K562 (cell line): ENCODE results near the gene ZBP1. TPM values are rescaled to one million over a fixed set of nuclear protein-coding genes. Genes with fewer than 3 reads are reported as not detected.

ENCODE experiments used
- ATAC-seq: fragments of 200-7000 bp; cut with Tn5 transposase; 3 replicates; pipeline ENCODE4 v1.9.1; 2020; ENCODE audit warnings: moderate library complexity
- BruUV-seq: library from RNA; stranded (reverse); fragments of 400-500 nt; replicated peaks from 2 replicates; lab custom pipeline; 2021; lab: Mats Ljungman, UMichigan
- CTCF ChIA-PET: fragments of 300-600 bp; formaldehyde crosslinking; extraction: SDS; loops from one replicate; lab custom pipeline; 2021; ENCODE audit warnings: low intra/inter-chr PET ratio; lab: Yijun Ruan, JAX
- POLR2A ChIA-PET: fragments of 300-600, 350-650 bp; sonication (Branson Sonifier 250); formaldehyde crosslinking; extraction: SDS; loops from one replicate; lab custom pipeline; 2021; ENCODE audit warnings: antibody characterized with exemption, inconsistent platforms; lab: Yijun Ruan, JAX
- DNase-seq, 4 experiments: peaks; one replicate each; pipeline versions ENCODE4 v3.0.0 to v3.0.0-alpha.2; 2011 to 2018; ENCODE audit warnings: low spot score in 3 of 4, mixed read lengths in 3 of 4; ENCODE audit errors: extremely low read depth in 1 of 4
- FAIRE-seq: peaks from 2 replicates; lab custom pipeline; 2011; peaks lifted over from hg19 to GRCh38; lab: Jason Lieb, UNC
- H2AFZ ChIP-seq: 2 replicates; pipeline ENCODE4 v1.6.0; 2011; ENCODE audit warnings: low read depth, low read length, control low read depth, inconsistent platforms
- H3K27ac ChIP-seq: fragments of 200-600 bp; 3 replicates; pipeline ENCODE4 v1.8.0; 2011; ENCODE audit warnings: low read depth, mild to moderate bottlenecking, control low read depth, inconsistent platforms, low read length, moderate library complexity, mixed read lengths; ENCODE audit errors: extremely low read depth
- H3K27me3 ChIP-seq, 2 experiments: fragments of 300-600 bp in 1 of 2; 2 replicates in 1 of 2; 3 replicates in 1 of 2; pipeline versions ENCODE4 v1.6.0 to v1.8.0; 2011; ENCODE audit warnings: inconsistent platforms in 2 of 2, low read length in 2 of 2, mild to moderate bottlenecking in 1 of 2, mixed read lengths in 1 of 2, moderate library complexity in 1 of 2; ENCODE audit not compliant: control insufficient read depth in 2 of 2, insufficient read depth in 2 of 2
- H3K36me3 ChIP-seq: fragments of 300-600 bp; 3 replicates; pipeline ENCODE4 v1.8.0; 2011; ENCODE audit warnings: mild to moderate bottlenecking, low read length, inconsistent platforms; ENCODE audit not compliant: control insufficient read depth, insufficient read depth
- H3K4me1 ChIP-seq, 2 experiments: fragments of 200-600 bp in 1 of 2; replicated peaks in 1 of 2; 2 replicates in 1 of 2; 3 replicates in 1 of 2; pipeline versions ENCODE4 v1.5.1 to v1.8.0; 2011; ENCODE audit warnings: inconsistent platforms in 2 of 2, low read length in 2 of 2, mild to moderate bottlenecking in 1 of 2, mixed read lengths in 1 of 2, moderate library complexity in 1 of 2; ENCODE audit not compliant: control insufficient read depth in 2 of 2, insufficient read depth in 2 of 2
- H3K4me2 ChIP-seq: 2 replicates; pipeline ENCODE4 v1.6.1; 2011; ENCODE audit warnings: low read length, control low read depth, inconsistent platforms, mixed read lengths; ENCODE audit not compliant: insufficient read depth
- H3K4me3 ChIP-seq: fragments of 200-600 bp; sonication (generic), shearing (Covaris generic); 2 replicates; pipeline ENCODE4 v1.5.1; 2016; ENCODE audit warnings: control low read depth, inconsistent platforms
- H3K79me2 ChIP-seq: fragments of 200-600 bp; 3 replicates; pipeline ENCODE4 v1.8.0; 2011; ENCODE audit warnings: low read length, inconsistent platforms; ENCODE audit not compliant: control insufficient read depth, insufficient read depth
- H3K9ac ChIP-seq, 2 experiments: 2 replicates each; pipeline versions ENCODE4 v1.6.0 to v1.6.1; 2011; ENCODE audit warnings: low read depth in 2 of 2, low read length in 2 of 2, control low read depth in 1 of 2, inconsistent platforms in 1 of 2, mild to moderate bottlenecking in 1 of 2, mixed read lengths in 1 of 2; ENCODE audit not compliant: insufficient read depth in 1 of 2
- H3K9me1 ChIP-seq: one replicate; pipeline ENCODE4 v1.6.0; 2011; ENCODE audit warnings: inconsistent platforms, mild to moderate bottlenecking, low read length, moderate library complexity; ENCODE audit not compliant: control insufficient read depth, insufficient read depth
- H3K9me3 ChIP-seq: replicated peaks from 2 replicates; pipeline ENCODE4 v1.5.1; 2011; ENCODE audit warnings: low read depth, low read length, inconsistent platforms; ENCODE audit not compliant: control insufficient read depth, insufficient read depth
- H4K20me1 ChIP-seq: replicated peaks from 2 replicates; pipeline ENCODE4 v1.6.1; 2011; ENCODE audit warnings: low read length, inconsistent platforms, mixed read lengths; ENCODE audit not compliant: control insufficient read depth, insufficient read depth
- ZNF324 ChIP-seq: fragments of 250-450 bp; sonication (Bioruptor Pico); IDR thresholded peaks from 2 replicates; pipeline ENCODE4 v1.4.0; 2020; ENCODE audit warnings: mild to moderate bottlenecking
- WGBS: fragments of 100-300 bp; shearing (Covaris generic); methylation state at CpG from one replicate; pipeline ENCODE4 v1.1.6; 2016; ENCODE audit warnings: low coverage, mixed read lengths; ENCODE audit not compliant: insufficient coverage; ENCODE audit errors: missing lambda C conversion rate; 5-methylcytosine and 5-hydroxymethylcytosine counted together
- in situ Hi-C: fragments of 300-500 bp; cut with MboI; formaldehyde crosslinking; loops from 4 replicates; pipeline ENCODE4 v1.15.0; 2018; ENCODE audit warnings: inconsistent platforms, mixed read lengths
- intact Hi-C: fragments of 100-400 bp; cut with micrococcal nuclease; formaldehyde crosslinking; loops from 2 replicates; pipeline ENCODE4 v1.14.2; 2022
- polyA plus RNA-seq, 8 experiments: library from polyadenylated mRNA; depleted of rRNA in 4 of 8; stranded (reverse) in 5 of 8; unstranded in 3 of 8; fragments of >200 nt; fragmentation: Nextera tagmentation in 2 of 8; fragmentation: Illumina TruSeq in 1 of 8; extraction: Ambion mirVana in 2 of 8; extraction: Trizol in 1 of 8; gene quantifications; 2 replicates each; pipeline versions ENCODE4 v1.2.1 to v1.2.3, GENCODE V29; 2011 to 2014; ENCODE audit warnings: inconsistent platforms in 1 of 8, missing spikeins in 1 of 8
- total RNA-seq, 7 experiments: library from RNA; depleted of rRNA in 6 of 7; stranded (reverse); fragments of >200 nt in 6 of 7; fragmentation: Illumina TruSeq in 2 of 7; extraction: Trizol in 2 of 7; gene quantifications; 2 replicates each; pipeline versions ENCODE4 v1.2.1 to v1.2.3, GENCODE V29; 2011 to 2021; ENCODE audit warnings: low replicate concordance in 1 of 7
- TF ChIP-seq, protein P1 (sequence below): fragments of 450-650 bp; IDR thresholded peaks from 2 replicates; pipeline ENCODE4 v1.6.1; 2016

ZBP1 gene
- total and polyA plus RNA-seq, 9 of the 15 experiments (the other 6 are each of a cell fraction or from before 2014, with no cell fraction given), result not detected

DNA sequence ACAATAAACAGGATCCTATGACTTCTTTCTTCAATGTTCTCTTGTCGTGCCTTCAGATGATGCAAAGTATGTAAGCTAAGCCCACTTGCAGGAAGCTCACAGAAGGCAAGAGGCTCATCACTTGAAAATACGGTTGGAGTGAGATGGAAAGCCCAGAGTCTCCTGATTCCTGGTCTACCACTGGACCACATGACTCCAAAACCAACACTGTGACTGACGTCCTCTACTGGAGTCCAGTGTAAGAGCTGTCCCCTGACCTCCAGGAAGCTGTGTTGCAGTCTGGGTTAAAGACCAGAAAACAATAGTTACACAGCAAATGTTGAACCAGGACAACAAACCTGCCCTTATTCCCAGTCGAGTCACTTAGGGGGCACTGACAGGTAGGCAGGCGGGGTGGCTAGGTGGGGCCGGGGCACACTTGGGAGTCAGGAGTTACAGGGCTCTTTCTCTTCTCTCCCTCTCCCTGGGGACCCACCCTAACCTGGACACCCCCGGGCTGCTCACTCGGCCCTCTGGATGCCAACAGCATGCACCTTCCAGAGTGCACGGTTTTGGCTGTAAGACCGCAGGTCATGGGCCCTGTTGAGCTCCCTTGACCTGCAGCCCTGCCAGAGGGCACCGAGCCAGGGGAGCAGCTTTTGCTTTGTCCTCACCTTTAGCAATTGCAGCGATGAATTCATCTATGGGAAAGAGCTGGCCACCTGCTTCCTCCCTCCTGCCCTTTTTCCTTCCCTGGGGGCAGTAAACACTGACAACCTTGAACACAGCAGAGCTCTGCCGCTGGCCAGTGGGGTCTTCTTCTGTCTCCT is 51.9 kb downstream of the ZBP1 start:
- Histone ChIP-seq H3K4me2 (peak overlapping the region; percentile 13; the same call in 1 of the 2 replicates), H2AFZ (no peak overlapping the region; the same call in 1 of the 2 replicates), H3K9ac (no peak overlapping the region), H3K36me3 (no peaks in the 10 kb centered on the region), H3K9me3 (no peaks in the 10 kb centered on the region), H3K27me3 (peaks cover 0 to 12% of the 10 kb centered on the region in 2 experiments; a peak in 1 of 5 replicates), H3K9me1 (no peaks in the 10 kb centered on the region), H3K4me1 (peaks cover 0 to 9% of the 10 kb centered on the region in 2 experiments; a peak in 3 of 5 replicates), H4K20me1 (no peaks in the 10 kb centered on the region), H3K79me2 (no peaks in the 10 kb centered on the region), H3K4me3 (no peak overlapping the region), H3K27ac (no peak overlapping the region)
- BruUV-seq, result no TSS peak
- ATAC-seq (peak; percentile 64), DNase-seq (no peak), FAIRE-seq (no peak)
- WGBS, result 14% methylated on average over 13 of the region's 13 CpGs
- ChIA-PET CTCF (no interaction called here), POLR2A (interaction anchor here (0.9 to 1.0 kb wide), 3 partner anchors 9 to 45 kb away, joined by 4 read pairs; no protein-coding TSS in a partner anchor)
- TF ChIP-seq, protein P1, sequence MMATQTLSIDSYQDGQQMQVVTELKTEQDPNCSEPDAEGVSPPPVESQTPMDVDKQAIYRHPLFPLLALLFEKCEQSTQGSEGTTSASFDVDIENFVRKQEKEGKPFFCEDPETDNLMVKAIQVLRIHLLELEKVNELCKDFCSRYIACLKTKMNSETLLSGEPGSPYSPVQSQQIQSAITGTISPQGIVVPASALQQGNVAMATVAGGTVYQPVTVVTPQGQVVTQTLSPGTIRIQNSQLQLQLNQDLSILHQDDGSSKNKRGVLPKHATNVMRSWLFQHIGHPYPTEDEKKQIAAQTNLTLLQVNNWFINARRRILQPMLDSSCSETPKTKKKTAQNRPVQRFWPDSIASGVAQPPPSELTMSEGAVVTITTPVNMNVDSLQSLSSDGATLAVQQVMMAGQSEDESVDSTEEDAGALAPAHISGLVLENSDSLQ, result peak; percentile 61
- TF ChIP-seq ZNF324 (CRISPR knock-in tag), result no peak
- in situ Hi-C loops (no loop called here), intact Hi-C loops (no loop called here)
